MCF 10A (cell line): ENCODE results near the gene C1GALT1. TPM values are rescaled to one million over a fixed set of nuclear protein-coding genes. Genes with fewer than 3 reads are reported as not detected.
A peak's percentile ranks its signal among the peaks of the same experiment; 100 is the strongest.

Experiments
- BruUV-seq: library from RNA; stranded (reverse); fragments of 400-500 nt; replicated peaks from 2 replicates; lab custom pipeline; 2021; lab: Mats Ljungman, UMichigan
- CTCF ChIA-PET: fragments of 300-600 bp; sonication (Branson Sonifier 250); formaldehyde crosslinking; extraction: SDS; loops from one replicate; lab custom pipeline; 2021; ENCODE audit warnings: antibody characterized with exemption, inconsistent platforms; lab: Yijun Ruan, JAX
- POLR2A ChIA-PET: fragments of 300-600, 350-650 bp; sonication (Branson Sonifier 250); formaldehyde crosslinking; extraction: SDS; loops from one replicate; lab custom pipeline; 2020; ENCODE audit warnings: antibody characterized with exemption, inconsistent platforms; lab: Yijun Ruan, JAX
- DNase-seq: peaks from one replicate; pipeline ENCODE4 v3.0.0-alpha.2; 2018; ENCODE audit not compliant: unreplicated experiment
- H3K27ac Mint-ChIP-seq: one replicate; pipeline ENCODE4 v1.8.0; 2022; ENCODE audit warnings: mild to moderate bottlenecking, low read depth, mixed read lengths; ENCODE audit not compliant: unreplicated experiment
- H3K27me3 Mint-ChIP-seq: one replicate; pipeline ENCODE4 v1.8.0; 2022; ENCODE audit warnings: mixed read lengths; ENCODE audit not compliant: insufficient read depth, unreplicated experiment
- H3K36me3 Mint-ChIP-seq: one replicate; pipeline ENCODE4 v1.8.0; 2022; ENCODE audit warnings: mild to moderate bottlenecking, moderate library complexity, mixed read lengths; ENCODE audit not compliant: insufficient read depth, unreplicated experiment
- H3K4me1 Mint-ChIP-seq: one replicate; pipeline ENCODE4 v1.8.0; 2022; ENCODE audit warnings: mixed read lengths; ENCODE audit not compliant: insufficient read depth, unreplicated experiment
- H3K4me3 Mint-ChIP-seq: one replicate; pipeline ENCODE4 v1.8.0; 2022; ENCODE audit warnings: mild to moderate bottlenecking, moderate library complexity, mixed read lengths; ENCODE audit not compliant: unreplicated experiment
- H3K9me3 Mint-ChIP-seq: one replicate; pipeline ENCODE4 v1.8.0; 2022; ENCODE audit warnings: mixed read lengths; ENCODE audit not compliant: unreplicated experiment
- CTCF ChIP-seq: fragments of 200-600 bp; IDR thresholded peaks from one replicate; pipeline ENCODE4 v1.8.0; 2022; ENCODE audit warnings: antibody characterized with exemption, mild to moderate bottlenecking; ENCODE audit not compliant: unreplicated experiment
- intact Hi-C: fragments of 100-400 bp; cut with micrococcal nuclease; formaldehyde crosslinking; loops from 2 replicates; pipeline ENCODE4 v1.14.1; 2022
- total RNA-seq: library from RNA; stranded (reverse); gene quantifications from 2 replicates; pipeline ENCODE4 v1.2.3, GENCODE V29; 2022

Gene C1GALT1
- total RNA-seq, 1 experiment from 2014 or later: 30.9 TPM

- no peak for TF ChIP-seq CTCF
- BruUV-seq: no TSS peak
- peak; percentile 95 for DNase-seq
- peak overlapping the region; percentile 43 for H3K4me3 Mint-ChIP-seq
- no peaks in the 10 kb centered on the region for H3K27me3 Mint-ChIP-seq
- CTCF ChIA-PET: interaction anchor here (0.6 to 9.8 kb wide), 7 partner anchors 19 to 362 kb away, joined by 3 to 111 read pairs (median 3); no protein-coding TSS in a partner anchor
- peaks cover 6% of the 10 kb centered on the region for H3K36me3 Mint-ChIP-seq
- peak overlapping the region; percentile 82 for H3K27ac Mint-ChIP-seq
- POLR2A ChIA-PET: interaction anchor here (0.5 to 8.3 kb wide), 14 partner anchors 10 to 258 kb away, joined by 3 to 87 read pairs (median 6); no protein-coding TSS in a partner anchor
- intact Hi-C loops: no loop called here
- peaks cover 31% of the 10 kb centered on the region for H3K4me1 Mint-ChIP-seq
- peaks cover 11% of the 10 kb centered on the region for H3K9me3 Mint-ChIP-seq
These were observed 5.3 kb upstream of the C1GALT1 start for GRCh38 chr7:7177044-7177517.

- POLR2A ChIA-PET: interaction anchor here (0.7 to 8.3 kb wide), 15 partner anchors 9 to 376 kb away, joined by 3 to 87 read pairs (median 5); no protein-coding TSS in a partner anchor
These were observed 4.3 kb upstream of the C1GALT1 start for GRCh38 chr7:7178081-7178480.

GRCh38 chr7:7178906-7179305, 3.4 kb upstream of the C1GALT1 start:
- POLR2A ChIA-PET: interaction anchor here (0.6 to 8.3 kb wide), 16 partner anchors 10 to 374 kb away, joined by 3 to 87 read pairs (median 5); no protein-coding TSS in a partner anchor
- intact Hi-C loops: no loop called here
- CTCF ChIA-PET: interaction anchor here (0.9 to 9.8 kb wide), 4 partner anchors 33 to 225 kb away, joined by 3 to 111 read pairs (median 3); no protein-coding TSS in a partner anchor
- no peaks in the 10 kb centered on the region for H3K27me3 Mint-ChIP-seq
- BruUV-seq: no TSS peak
- no peaks in the 10 kb centered on the region for H3K9me3 Mint-ChIP-seq
- peak overlapping the region; percentile 29 for H3K27ac Mint-ChIP-seq
- peaks cover 31% of the 10 kb centered on the region for H3K4me1 Mint-ChIP-seq
- DNase-seq: peak; percentile 72
- no peaks in the 10 kb centered on the region for H3K36me3 Mint-ChIP-seq
- H3K4me3 Mint-ChIP-seq: no peak overlapping the region
- no peak for TF ChIP-seq CTCF

More at GRCh38 chr7:7178081-7178480, 4.3 kb upstream of the C1GALT1 start:
- DNase-seq: peak; percentile 67
- no peak for TF ChIP-seq CTCF
- Mint-ChIP-seq H3K27me3 (no peaks in the 10 kb centered on the region), H3K36me3 (peaks cover 4% of the 10 kb centered on the region), H3K4me3 (no peak overlapping the region), H3K9me3 (peaks cover 2% of the 10 kb centered on the region), H3K27ac (peak overlapping the region; percentile 82), H3K4me1 (peaks cover 31% of the 10 kb centered on the region)
- CTCF ChIA-PET: interaction anchor here (0.6 to 9.8 kb wide), 5 partner anchors 28 to 238 kb away, joined by 3 to 111 read pairs (median 3); no protein-coding TSS in a partner anchor
- no TSS peak for BruUV-seq
- intact Hi-C loops: no loop called here

GRCh38 chr7:7180725-7181449, 1.5 kb upstream of the C1GALT1 start:
- peak overlapping the region; percentile 94 for H3K27ac Mint-ChIP-seq
- CTCF ChIA-PET: interaction anchor here (0.6 to 9.8 kb wide), 12 partner anchors 16 to 730 kb away, joined by 3 to 111 read pairs (median 4); no protein-coding TSS in a partner anchor
- H3K4me1 Mint-ChIP-seq: peaks cover 41% of the 10 kb centered on the region
- no TSS peak for BruUV-seq
- no peaks in the 10 kb centered on the region for H3K9me3 Mint-ChIP-seq
- H3K36me3 Mint-ChIP-seq: no peaks in the 10 kb centered on the region
- no peaks in the 10 kb centered on the region for H3K27me3 Mint-ChIP-seq
- POLR2A ChIA-PET: interaction anchor here (1.0 to 8.3 kb wide), 17 partner anchors 13 to 459 kb away, joined by 3 to 119 read pairs (median 6); partner anchors contain the start of gene COL28A1
- no peak for DNase-seq
- TF ChIP-seq CTCF: no peak
- H3K4me3 Mint-ChIP-seq: peak overlapping the region; percentile 98
- intact Hi-C loops: loop anchor here (5.0 kb wide), 3 partner anchors 76 to 256 kb away; no protein-coding TSS in a partner anchor
